Suppressor macrophage treated with lipopolysaccharide for 4 hours (primary cell): ENCODE data around the gene ATP6V1G2.
"Not testable (repeated sequence)": the region's sequence is repeated elsewhere in the genome, so short reads cannot be mapped to it uniquely, and the experiment has no call there.

Experiments
- DNase-seq: peaks from one replicate; pipeline ENCODE4 v3.0.0-alpha.2; 2020

Gene ATP6V1G2

DNA sequence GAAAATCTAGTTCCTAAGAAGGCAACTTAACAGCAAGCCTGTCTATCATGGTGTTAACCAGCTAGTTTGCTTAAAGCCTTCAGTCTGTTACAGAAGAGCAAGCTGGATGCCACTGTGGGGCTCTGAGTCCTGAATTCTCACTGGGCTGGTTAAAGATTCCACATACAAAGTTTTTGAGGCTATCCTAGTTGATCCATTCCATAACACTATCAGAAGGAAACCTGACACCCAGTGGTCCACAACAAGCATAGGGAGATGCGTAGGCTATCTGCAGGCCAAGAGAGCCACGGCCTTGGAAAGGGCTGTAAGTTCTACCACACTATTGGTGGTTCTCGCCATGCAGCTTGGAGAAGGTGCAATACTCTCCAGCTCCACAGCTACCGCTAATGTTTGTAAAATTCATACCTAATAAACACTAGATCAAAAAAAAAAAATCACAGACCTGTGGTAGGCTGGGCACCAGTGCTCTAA, 18.1 kb downstream of the ATP6V1G2 start:
- DNase-seq = no peak

DNA sequence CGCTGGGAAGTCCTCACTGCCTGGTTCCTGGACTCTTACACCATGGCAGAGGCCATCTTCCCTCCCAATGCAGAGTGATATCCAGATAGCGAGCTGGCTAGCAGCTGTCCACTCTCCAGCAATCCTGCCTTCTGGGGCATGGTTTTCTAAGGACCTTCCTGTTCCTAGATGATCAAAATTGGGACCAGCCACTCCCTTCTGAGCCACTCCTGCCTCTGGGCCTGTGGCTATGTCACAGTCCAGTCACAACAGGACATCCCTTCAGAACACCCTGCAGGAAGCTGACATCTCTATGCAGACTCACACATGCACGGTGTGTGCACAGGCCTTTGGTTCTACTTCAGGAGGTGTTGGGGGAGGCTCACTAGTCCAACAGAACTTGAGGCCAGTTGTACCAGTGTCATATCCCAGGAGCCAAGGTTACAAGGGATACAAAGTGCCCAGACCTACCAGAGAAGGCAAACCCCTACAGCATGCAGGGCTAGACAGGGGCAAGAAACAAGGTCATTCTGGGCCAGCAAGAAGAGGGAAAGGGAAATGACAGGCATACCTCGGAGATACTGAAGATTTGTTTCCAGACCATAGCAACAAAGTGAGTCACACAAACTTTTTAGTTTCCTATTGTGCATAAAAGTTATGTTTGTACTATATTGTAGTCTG, 20.3 kb downstream of the ATP6V1G2 start:
- DNase-seq = no peak

DNA sequence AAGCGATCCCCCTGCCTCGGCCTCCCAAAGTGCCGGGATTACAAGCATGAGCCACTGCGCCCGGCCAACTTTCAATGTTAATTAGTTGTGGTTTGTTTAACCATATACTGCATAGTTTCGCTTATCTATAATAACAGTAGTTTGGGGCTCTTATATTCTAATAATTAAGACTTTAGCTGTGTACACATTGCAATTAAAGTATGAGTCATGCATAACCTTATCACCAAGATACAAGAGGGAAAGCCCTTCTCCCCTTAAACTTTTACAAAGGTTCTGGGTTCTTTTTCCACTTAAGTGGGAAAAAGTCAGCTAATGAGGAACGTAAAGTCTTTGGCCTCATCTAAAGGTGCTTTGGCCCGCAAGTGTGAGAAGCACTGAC, 20.9 kb downstream of the ATP6V1G2 start:
- DNase-seq = no peak

- DNase-seq = no peak
Observed at GRCh38 chr6:31521835-31522234, 24.6 kb downstream of the ATP6V1G2 start.

DNA sequence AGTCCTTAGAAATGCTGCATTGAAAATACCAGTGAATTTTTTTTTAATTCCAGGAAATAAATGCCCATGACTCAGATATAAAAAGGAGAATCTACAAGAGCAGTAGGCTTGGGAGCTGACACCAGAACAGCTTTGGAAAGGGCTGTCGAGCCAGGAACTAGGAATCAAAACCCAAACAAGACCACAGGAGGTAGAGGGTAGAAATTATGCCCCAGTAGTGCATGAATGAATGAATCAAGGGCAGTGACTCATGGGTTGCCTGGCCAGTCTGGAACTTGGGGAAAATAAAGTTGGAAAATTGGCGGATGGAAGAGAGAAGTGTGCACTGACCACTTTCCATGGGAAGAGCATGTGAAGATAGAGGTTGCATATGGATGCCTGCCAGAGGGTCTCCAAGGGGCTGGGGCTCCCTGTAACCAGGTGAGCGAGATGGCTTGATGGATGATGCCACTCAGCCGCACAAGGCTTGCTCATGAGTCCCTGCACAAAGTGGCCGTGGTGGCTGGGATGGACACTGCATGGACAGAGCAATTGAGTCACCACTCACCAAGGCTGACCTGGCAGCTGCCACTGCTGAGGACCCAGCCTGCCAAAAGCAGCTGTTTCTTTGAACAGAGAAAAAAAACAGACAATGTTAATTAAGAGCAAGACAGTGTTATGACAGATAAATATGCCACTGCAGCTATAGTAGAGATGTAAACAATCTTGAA, 32.8 kb downstream of the ATP6V1G2 start:
- DNase-seq = no peak

DNA sequence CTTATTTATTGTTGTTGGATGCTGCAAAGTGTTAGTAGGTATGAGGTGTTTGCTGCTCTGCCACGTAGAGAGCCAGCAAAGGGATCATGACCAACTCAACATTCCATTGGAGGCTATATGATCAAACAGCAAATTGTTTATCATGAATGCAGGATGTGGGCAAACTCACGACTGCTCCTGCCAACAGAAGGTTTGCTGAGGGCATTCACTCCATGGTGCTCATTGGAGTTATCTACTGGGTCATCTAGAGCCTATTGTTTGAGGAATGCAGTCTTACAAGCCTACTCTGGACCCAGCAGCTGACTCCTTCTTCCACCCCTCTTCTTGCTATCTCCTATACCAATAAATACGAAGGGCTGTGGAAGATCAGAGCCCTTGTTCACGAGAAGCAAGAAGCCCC, 36.4 kb downstream of the ATP6V1G2 start:
- DNase-seq = no peak

DNA sequence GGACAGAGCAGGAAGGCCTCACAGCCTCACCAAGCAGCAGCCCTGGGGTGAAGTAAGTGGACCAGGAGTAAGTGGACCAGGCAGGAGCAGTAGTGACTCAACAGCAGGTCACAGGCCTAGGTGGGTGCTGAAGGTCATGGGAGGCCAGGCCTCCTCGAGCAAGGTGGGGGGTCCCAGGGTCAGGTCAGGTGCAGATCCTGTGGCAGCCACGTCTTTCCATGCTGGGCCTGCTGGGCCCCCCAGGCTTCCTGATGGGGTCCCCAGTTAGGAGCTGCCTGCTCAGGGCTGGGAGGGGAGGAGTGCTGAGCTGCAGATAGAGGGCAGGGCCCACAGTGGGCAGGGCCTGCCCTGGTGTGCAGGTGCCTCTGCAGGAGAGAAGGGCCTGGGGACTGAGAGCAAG, 37.4 kb downstream of the ATP6V1G2 start:
- DNase-seq = not testable (repeated sequence)

GRCh38 chr6:31502586-31502985, 43.8 kb downstream of the ATP6V1G2 start:
- peak; percentile 70 for DNase-seq

- DNase-seq = not testable (repeated sequence)
Observed at GRCh38 chr6:31499648-31500047, 46.8 kb downstream of the ATP6V1G2 start.

GRCh38 chr6:31498748-31499147, 47.7 kb downstream of the ATP6V1G2 start:
- no peak for DNase-seq

GRCh38 chr6:31497531-31498476, 48.6 kb downstream of the ATP6V1G2 start, which contains the start of gene MICB:
Gene MICB (plus strand): TSS chr6:31498145. CDS start chr6:31498194, 49 bp downstream.
- peak; percentile 73 for DNase-seq

- DNase-seq = not testable (repeated sequence)
Observed at GRCh38 chr6:31496826-31497225, 49.6 kb downstream of the ATP6V1G2 start.

DNA sequence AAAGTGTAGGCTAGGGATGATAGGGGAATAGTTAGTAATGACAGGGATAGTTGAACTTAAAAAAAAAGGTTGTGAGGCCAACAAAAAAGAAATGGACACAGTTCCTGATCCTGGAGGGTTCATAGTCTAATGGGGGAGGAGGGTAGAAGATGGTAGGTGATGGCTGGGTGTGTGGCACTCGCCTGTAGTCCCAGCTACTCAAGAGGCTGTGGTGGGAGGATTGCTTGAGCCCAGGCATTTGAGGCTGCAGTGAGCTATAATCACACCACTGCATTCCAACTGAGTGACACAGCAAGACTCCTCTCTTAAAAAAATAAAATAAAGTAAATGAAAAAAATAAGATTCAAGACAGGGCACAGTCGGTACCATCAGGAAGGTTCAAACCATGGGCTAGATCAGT, 50.8 kb downstream of the ATP6V1G2 start:
- DNase-seq = peak; percentile 10
